Measurements from ENCODE around the gene PNLIP.

The PNLIP gene

GRCh38 chr10:116615199-116615776 is 69.6 kb downstream of the PNLIP start:
- TF ChIP-seq CTCF (IDR thresholded peaks at IDR 0.05; ENCODE audit: insufficient read depth, low read length, missing control alignments): no peak
- no peak for DNase-seq (ENCODE audit: low read depth, low spot score)
- ChIA-PET POLR2A (no interaction called here), CTCF (no interaction called here)
- H3K4me3 ChIP-seq (ENCODE audit: low read depth, low read length): no peak overlapping the region

All from AG04449 (cell line).